CD4-positive, alpha-beta T cell treated with Interleukin-17A for 1 hour (primary cell): Measurements from ENCODE around the gene LANCL3.
A peak's percentile ranks its signal among the peaks of the same experiment; 100 is the strongest.
"Not testable (repeated sequence)": the region's sequence is repeated elsewhere in the genome, so short reads cannot be mapped to it uniquely, and the experiment has no call there.

Experiments used
- DNase-seq: peaks from one replicate; pipeline ENCODE4 v3.0.0-alpha.2; 2020

LANCL3 gene

GRCh38 chrX:37571426-37572107, at the start of gene LANCL3:
LANCL3 (plus strand) TSS chrX:37571661; CDS start chrX:37571871, 210 bp downstream.
- DNase-seq = peak; percentile 31

GRCh38 chrX:37523673-37524072, 47.8 kb upstream of the LANCL3 start:
- DNase-seq = not testable (repeated sequence)

DNA sequence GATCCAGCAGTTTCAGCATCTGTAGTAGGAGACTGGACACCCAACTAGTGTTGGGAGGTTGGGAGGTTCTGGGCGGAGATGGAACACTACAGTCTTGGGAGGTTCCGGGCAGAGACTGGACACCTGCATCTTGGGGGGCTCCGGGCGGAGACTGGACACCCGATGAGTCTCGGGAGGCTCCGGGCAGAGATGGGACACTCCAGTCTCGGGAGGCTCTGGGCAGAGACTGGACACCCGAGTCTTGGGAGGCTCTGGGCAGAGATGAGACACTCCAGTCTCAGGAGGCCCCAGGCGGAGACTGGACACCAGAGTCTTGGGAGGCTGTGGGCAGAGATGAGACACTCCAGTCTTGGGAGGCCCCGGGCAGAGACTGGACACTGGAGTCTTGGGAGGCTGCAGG, 29.5 kb upstream of the LANCL3 start:
- no peak for DNase-seq

GRCh38 chrX:37542791-37543190, 28.7 kb upstream of the LANCL3 start:
- DNase-seq = no peak

DNA sequence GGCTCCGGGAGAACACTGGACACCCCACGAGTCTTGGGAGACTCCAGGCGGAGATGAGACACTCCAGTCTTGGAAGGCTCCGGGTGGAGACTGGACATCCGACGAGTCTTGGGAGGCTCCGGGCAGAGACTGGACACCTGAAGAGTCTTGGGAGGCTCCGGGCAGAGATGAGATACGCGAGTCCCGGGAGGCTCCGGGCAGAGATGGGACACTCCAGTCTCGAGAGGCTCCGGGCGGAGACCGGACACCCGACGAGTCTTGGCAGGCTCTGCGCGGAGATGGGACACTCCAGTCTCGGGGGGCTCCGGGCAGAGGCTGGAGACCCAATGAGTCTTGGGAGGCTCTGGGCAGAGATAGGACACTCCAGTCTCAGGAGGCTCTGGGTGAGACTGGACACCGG, 28.1 kb upstream of the LANCL3 start:
- no peak for DNase-seq

DNA sequence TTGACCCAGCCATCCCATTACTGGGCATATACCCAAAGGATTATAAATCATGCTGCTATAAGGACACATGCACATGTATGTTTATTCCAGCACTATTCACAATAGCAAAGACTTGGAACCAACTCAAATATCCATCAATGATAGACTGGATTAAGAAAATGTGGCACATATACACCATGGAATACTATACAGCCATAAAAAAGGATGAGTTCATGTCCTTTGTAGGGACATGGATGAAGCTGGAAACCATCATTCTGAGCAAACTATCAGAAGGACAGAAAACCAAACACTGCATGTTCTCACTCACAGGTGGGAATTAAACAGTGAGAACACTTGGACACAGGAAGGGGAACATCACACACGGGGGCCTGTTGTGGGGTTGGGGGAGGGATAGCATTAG, 26.9 kb upstream of the LANCL3 start:
- DNase-seq = not testable (repeated sequence)

DNA sequence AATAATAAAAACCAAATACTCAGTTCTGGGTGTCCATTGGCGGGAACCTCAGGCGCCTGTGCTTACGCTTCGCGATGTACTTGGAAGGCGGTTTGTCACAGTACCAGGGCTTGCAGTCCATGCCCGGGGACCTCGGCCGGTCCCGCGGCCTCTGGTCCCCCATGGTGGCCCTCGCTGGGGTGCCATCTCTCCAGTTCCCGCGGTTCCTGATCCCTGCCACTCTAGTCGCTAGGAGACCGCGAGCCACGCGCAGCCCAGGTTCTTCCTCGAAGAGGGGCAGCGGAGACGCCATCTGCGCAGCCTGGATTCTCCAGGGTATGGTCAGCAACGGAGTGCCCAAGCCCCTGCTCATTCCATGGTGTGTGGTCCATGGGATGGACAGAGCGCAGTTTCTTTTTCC, 26.4 kb upstream of the LANCL3 start:
- no peak for DNase-seq

DNA sequence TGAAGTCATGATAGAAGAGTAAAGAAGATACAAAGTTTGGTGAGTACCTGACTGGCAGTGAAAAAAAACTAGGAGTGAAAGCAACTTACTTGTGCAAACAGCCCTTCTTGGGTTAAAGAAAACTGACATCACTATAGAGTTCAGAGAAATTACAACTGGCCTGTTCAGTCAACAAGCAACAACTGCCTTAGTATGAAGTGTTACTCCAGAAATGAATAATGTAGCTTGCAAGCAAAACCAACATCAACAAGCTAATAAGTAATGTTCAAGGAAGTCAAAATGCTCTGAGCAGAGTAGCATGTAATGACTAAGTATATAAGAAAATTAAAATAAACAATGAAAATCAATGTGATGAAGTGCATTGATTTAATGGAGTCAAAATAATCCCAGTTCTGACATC, 21.8 kb upstream of the LANCL3 start:
- DNase-seq = not testable (repeated sequence)

- no peak for DNase-seq
Measured at GRCh38 chrX:37553476-37553875, 18.0 kb upstream of the LANCL3 start.

DNA sequence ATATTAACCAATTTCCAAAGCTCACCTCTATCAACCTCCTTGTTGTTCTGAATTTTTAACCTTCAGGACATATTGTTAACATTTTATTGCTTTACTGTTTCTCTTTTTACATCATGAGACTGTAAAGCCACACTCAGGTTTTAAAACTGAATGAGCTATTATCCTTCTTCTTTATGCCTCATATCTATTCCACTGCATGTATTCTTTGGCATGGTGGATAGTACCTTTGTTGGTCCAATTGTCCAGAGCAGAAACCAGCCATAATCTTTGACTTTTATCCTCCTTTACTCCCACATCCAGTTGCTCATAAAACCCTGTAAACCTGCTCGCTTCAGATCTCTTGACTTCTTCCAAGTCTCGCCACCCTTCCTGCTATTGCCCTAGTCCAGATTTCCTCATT, 6.2 kb upstream of the LANCL3 start:
- DNase-seq = not testable (repeated sequence)

- not testable (repeated sequence) for DNase-seq
Measured at GRCh38 chrX:37570349-37570748, 1.1 kb upstream of the LANCL3 start.

- peak; percentile 16 for DNase-seq
Measured at GRCh38 chrX:37572108-37572587, 687 bp downstream of the LANCL3 start.

GRCh38 chrX:37573121-37573520, 1.7 kb downstream of the LANCL3 start:
- DNase-seq = not testable (repeated sequence)

DNA sequence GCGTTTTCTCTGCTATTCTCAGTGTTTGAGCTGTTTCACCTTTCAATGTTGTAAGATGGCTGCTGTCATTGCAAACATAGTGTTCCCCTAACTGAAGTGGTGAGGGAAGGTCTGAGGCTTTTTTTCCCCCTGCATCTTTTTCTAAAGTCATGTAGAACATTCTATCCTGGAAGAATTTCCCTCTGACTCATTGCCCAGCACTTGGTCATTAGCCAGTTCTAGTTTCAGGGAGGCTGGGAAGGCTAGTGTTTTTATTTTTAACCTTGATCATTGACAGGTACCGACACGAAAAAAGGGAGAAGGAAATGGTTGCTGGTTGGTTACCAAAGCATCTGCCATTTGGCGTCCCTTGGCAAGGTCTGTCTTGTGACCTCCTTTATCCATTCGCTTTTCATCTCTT, 6.6 kb downstream of the LANCL3 start:
- no peak for DNase-seq

DNA sequence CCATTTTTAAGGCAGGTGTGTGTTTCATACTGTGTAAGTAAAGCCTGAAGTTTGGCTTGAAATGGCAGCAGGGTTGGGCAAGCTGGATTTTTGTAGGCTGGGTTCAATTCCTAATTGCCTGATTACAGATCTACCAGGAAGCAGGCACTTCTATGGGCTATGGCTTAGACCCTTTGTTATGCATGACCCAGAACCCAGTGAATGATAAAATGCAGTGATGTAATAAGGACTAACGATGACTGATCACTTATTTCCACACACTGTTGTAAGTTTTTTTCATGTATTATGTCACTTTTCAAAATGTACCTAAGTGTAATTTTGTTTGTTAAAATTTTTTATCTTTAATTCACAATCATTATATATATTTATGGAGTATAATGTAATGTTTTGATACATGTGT, 8.6 kb downstream of the LANCL3 start:
- DNase-seq = no peak

DNA sequence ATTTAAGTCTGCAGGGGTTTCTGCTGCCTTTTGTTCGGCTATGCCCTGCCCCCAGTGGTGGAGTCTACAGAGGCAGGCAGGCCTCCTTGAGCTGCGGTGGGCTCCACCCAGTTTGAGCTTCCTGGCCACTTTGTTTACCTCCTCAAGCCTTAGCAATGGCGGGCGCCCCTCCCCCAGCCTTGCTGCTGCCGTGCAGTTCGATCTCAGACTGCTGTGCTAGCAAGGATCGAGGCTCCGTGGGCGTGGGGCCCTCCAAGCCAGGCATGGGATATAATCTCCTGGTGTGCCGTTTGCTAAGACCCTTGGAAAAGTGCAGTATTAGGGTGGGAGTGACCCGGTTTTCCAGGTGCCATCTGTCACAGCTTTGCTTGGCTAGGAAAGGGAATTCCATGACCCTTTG, 15.9 kb downstream of the LANCL3 start:
- not testable (repeated sequence) for DNase-seq

GRCh38 chrX:37590047-37590446, 18.6 kb downstream of the LANCL3 start:
- DNase-seq = no peak

DNA sequence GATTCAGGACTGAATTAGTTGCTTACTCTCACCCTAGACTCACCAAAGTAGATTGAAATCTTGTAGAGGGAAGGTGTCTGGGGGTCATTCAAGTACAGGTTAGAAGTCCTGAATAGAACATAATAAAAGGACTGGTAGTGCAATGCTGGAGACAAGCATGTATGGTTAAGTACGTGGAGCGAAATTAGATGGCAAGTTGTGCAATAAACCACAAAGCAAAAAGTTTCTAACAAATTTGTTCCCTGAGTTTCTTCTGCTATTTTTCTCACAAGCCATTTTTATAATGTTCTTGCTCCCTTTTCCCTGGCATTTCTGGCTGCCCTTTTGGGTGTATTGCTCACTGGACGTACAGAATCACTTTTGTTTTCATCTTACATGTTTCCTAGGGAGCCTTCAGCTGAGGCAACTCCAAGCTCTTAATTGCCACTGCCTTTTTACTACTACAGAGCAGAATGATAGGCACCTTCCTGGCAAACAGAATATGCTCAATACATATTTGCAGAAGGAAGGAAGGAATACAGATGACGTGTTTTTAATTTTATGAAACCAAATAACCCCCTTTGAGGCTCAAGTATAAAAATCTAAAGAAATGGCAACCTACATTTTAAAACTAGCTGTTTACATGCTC, 23.4 kb downstream of the LANCL3 start:
- no peak for DNase-seq

DNA sequence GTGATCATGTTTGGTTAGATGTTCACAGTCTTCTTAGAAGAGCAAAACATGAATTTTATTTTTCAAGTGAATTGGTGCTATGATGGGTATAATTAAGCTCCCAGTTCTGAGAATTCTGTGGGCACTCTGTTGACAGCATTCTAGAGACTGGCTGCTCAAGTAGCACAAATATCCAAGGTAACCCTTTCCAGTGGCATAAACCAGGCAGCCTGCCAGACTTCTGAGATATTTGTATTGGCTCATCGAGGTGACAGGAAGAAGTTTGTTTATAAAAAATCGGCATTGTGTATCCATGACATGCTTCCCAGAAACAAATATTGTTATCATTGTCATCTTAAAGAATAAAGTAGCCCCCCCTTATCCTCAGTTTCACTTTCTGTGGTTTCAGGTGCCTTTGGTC, 28.3 kb downstream of the LANCL3 start:
- DNase-seq = no peak

GRCh38 chrX:37603938-37604409, 32.5 kb downstream of the LANCL3 start:
- no peak for DNase-seq

GRCh38 chrX:37607243-37607642, 35.8 kb downstream of the LANCL3 start:
- DNase-seq = no peak

DNA sequence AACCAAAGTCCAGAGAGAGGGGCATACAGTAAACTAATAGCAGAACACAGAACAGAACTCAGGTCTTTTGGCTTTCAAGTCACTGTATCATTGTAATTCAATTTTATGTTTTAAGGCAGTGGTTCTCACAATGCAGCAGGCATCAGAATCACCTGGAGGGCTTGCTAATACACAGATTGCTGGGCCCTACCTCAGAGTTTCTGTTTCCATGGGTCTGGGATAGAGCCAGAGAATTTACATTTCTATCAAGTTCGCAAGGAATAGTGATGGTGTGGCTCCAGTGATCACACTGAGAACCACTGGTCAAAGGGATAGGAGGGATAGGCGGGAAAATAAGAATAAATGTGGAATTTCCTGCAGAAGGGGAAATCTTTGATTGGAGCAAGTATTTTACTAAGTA, 36.7 kb downstream of the LANCL3 start:
- no peak for DNase-seq

GRCh38 chrX:37609727-37610126, 38.3 kb downstream of the LANCL3 start:
- no peak for DNase-seq

- DNase-seq = no peak
Measured at GRCh38 chrX:37613933-37614332, 42.5 kb downstream of the LANCL3 start.

- no peak for DNase-seq
Measured at GRCh38 chrX:37627602-37628001, 56.1 kb downstream of the LANCL3 start.
